ENCODE measurements around the gene CLDN10. TPM values are rescaled to one million over a fixed set of nuclear protein-coding genes. Genes with fewer than 3 reads are reported as not detected.

CLDN10 gene
- total and polyA plus RNA-seq, 2 of the 8 experiments (the other 6 are each of a cell fraction or from before 2014, with no cell fraction given), result 41.2 to 43.6 TPM

GRCh38 chr13:95614641-95615245 is 62.2 kb downstream of the CLDN10 start (continued):
- TF ChIP-seq CTBP2 (IDR thresholded peaks at IDR 0.05; ENCODE audit: borderline replicate concordance, insufficient read depth, insufficient read length, low read length) (no peak), CBX5 (IDR thresholded peaks at IDR 0.05; ENCODE audit: low read depth, low read length) (no peak), KDM4A (IDR thresholded peaks at IDR 0.05; ENCODE audit: low read depth, low read length, severe bottlenecking) (no peak)
